GM12878 (cell line): Measurements from ENCODE around the gene BTF3. TPM values are rescaled to one million over a fixed set of nuclear protein-coding genes. Genes with fewer than 3 reads are reported as not detected.

Experiments used
- ATAC-seq: fragments of 200-7000 bp; cut with Tn5 transposase; 3 replicates; pipeline ENCODE4 v1.9.1; 2020; ENCODE audit warnings: mild to moderate bottlenecking, moderate library complexity
- BruUV-seq: library from RNA; stranded (reverse); fragments of 400-500 nt; replicated peaks from 2 replicates; lab custom pipeline; 2021; lab: Mats Ljungman, UMichigan
- CTCF ChIA-PET: fragments of 300-600 bp; sonication (Branson Sonifier 250); formaldehyde crosslinking; extraction: SDS; loops from one replicate; lab custom pipeline; 2021; ENCODE audit warnings: inconsistent platforms; lab: Yijun Ruan, JAX
- POLR2A ChIA-PET: fragments of 350-600 bp; formaldehyde crosslinking; extraction: SDS; loops from one replicate; lab custom pipeline; 2021; ENCODE audit warnings: inconsistent platforms; lab: Charles Lee
- RAD21 ChIA-PET: fragments of 300-600 bp; sonication (Branson Sonifier 250); formaldehyde crosslinking; loops from one replicate; lab custom pipeline; 2023; ENCODE audit warnings: antibody characterized with exemption; ENCODE audit not compliant: unreplicated experiment; lab: Charles Lee
- SMC1A ChIA-PET: fragments of 300-600 bp; sonication (Branson Sonifier 250); formaldehyde crosslinking; loops from one replicate; lab custom pipeline; 2023; ENCODE audit not compliant: unreplicated experiment, uncharacterized antibody; lab: Charles Lee
- DNase-seq: peaks from one replicate; pipeline ENCODE4 v3.0.0-alpha.2; 2011; ENCODE audit warnings: low read depth, low spot score
- FAIRE-seq: peaks from 3 replicates; lab custom pipeline; 2011; peaks lifted over from hg19 to GRCh38; lab: Jason Lieb, UNC
- H2AFZ ChIP-seq: 2 replicates; pipeline ENCODE4 v1.6.0; 2011; ENCODE audit warnings: low read depth, low read length, control low read depth; ENCODE audit not compliant: control insufficient read depth
- H3K27ac ChIP-seq: 2 replicates; pipeline ENCODE4 v1.5.1; 2011; ENCODE audit warnings: control low read depth; ENCODE audit not compliant: control insufficient read depth, insufficient read depth
- H3K27me3 ChIP-seq, 2 experiments: replicated peaks in 1 of 2; 2 replicates each; pipeline versions ENCODE4 v1.6.0 to v1.6.1; 2011; ENCODE audit warnings: low read length in 1 of 2; ENCODE audit not compliant: control insufficient read depth in 2 of 2, insufficient read depth in 2 of 2
- H3K36me3 ChIP-seq, 2 experiments: 2 replicates each; pipeline ENCODE4 v1.5.1; 2011; ENCODE audit warnings: low read length in 1 of 2; ENCODE audit not compliant: control insufficient read depth in 2 of 2, insufficient read depth in 2 of 2
- H3K4me1 ChIP-seq: 2 replicates; pipeline ENCODE4 v1.6.1; 2011; ENCODE audit warnings: mild to moderate bottlenecking, low read length, moderate library complexity, mixed read lengths; ENCODE audit not compliant: control insufficient read depth, insufficient read depth
- H3K4me2 ChIP-seq: 2 replicates; pipeline ENCODE4 v1.6.0; 2011; ENCODE audit warnings: control low read depth; ENCODE audit not compliant: control insufficient read depth, insufficient read depth
- H3K4me3 ChIP-seq: fragments of 200-600 bp; sonication (generic); 2 replicates; pipeline ENCODE4 v1.5.1; 2016
- H3K79me2 ChIP-seq: 2 replicates; pipeline ENCODE4 v1.6.0; 2011; ENCODE audit warnings: low read length; ENCODE audit not compliant: control insufficient read depth, insufficient read depth
- H3K9ac ChIP-seq: 2 replicates; pipeline ENCODE4 v1.8.0; 2011; ENCODE audit warnings: low read length, control low read depth, mixed read lengths; ENCODE audit not compliant: control insufficient read depth, insufficient read depth
- H3K9me3 ChIP-seq: replicated peaks from 3 replicates; pipeline ENCODE4 v1.5.1; 2011; ENCODE audit warnings: mild to moderate bottlenecking, low read length; ENCODE audit not compliant: control insufficient read depth, insufficient read depth
- H4K20me1 ChIP-seq: 2 replicates; pipeline ENCODE4 v1.6.0; 2011; ENCODE audit not compliant: control insufficient read depth, insufficient read depth
- EP300 ChIP-seq, 2 experiments: fragments of 150-350 bp in 1 of 2; IDR thresholded peaks; 2 replicates each; pipeline ENCODE4 v1.6.1; 2011 to 2012; ENCODE audit warnings: low read depth in 2 of 2, low read length in 2 of 2, borderline replicate concordance in 1 of 2, improper control_type of control experiment in 1 of 2, inconsistent platforms in 1 of 2; ENCODE audit not compliant: control insufficient read depth in 1 of 2
- IKZF2 ChIP-seq, 2 experiments: fragments of 450-650 bp; IDR thresholded peaks; 2 replicates each; pipeline ENCODE4 v1.6.1; 2017; ENCODE audit warnings: mild to moderate bottlenecking in 2 of 2, moderate library complexity in 2 of 2
- MTA2 ChIP-seq: fragments of 450-650 bp; IDR thresholded peaks from 2 replicates; pipeline ENCODE4 v1.6.1; 2016; ENCODE audit warnings: low read depth, mild to moderate bottlenecking, moderate library complexity
- SPI1 ChIP-seq: IDR thresholded peaks from 2 replicates; pipeline ENCODE4 v1.6.1; 2011; ENCODE audit warnings: low read depth, mild to moderate bottlenecking, low read length, moderate library complexity, borderline replicate concordance; ENCODE audit not compliant: insufficient read depth
- ZNF622 ChIP-seq: fragments of 450-650 bp; IDR thresholded peaks from 2 replicates; pipeline ENCODE4 v1.6.1; 2017; ENCODE audit warnings: mild to moderate bottlenecking, inconsistent platforms
- WGBS: methylation state at CpG from one replicate; pipeline ENCODE4 v1.1.6; 2016; ENCODE audit warnings: low lambda C conversion rate; ENCODE audit not compliant: insufficient replicate concordance, insufficient coverage; ENCODE audit errors: missing lambda C conversion rate; 5-methylcytosine and 5-hydroxymethylcytosine counted together
- in situ Hi-C: fragments of 300-500 bp; cut with MboI; formaldehyde crosslinking; loops from 9 replicates; pipeline ENCODE4 v1.14.3; 2018; ENCODE audit warnings: mixed read lengths
- intact Hi-C: fragments of 100-400 bp; cut with micrococcal nuclease; formaldehyde crosslinking; loops from one replicate; pipeline ENCODE4 v1.14.2; 2022; ENCODE audit not compliant: unreplicated experiment
- polyA plus RNA-seq, 11 experiments: library from polyadenylated mRNA; depleted of rRNA in 4 of 11; unstranded in 6 of 11; stranded (reverse) in 5 of 11; fragments of >200 nt; fragmentation: Nextera tagmentation in 4 of 11; fragmentation: Illumina TruSeq in 1 of 11; extraction: Ambion mirVana in 4 of 11; extraction: Trizol in 1 of 11; gene quantifications; 1 replicate in 1 of 11; 2 replicates in 10 of 11; pipeline versions ENCODE4 v1.2.1 to v1.2.3, GENCODE V29; 2011 to 2016; ENCODE audit warnings: inconsistent platforms in 2 of 11, missing spikeins in 2 of 11, low read depth in 1 of 11
- total RNA-seq, 4 experiments: library from RNA; depleted of rRNA in 3 of 4; stranded (reverse); fragments of >200 nt in 3 of 4; fragmentation: Illumina TruSeq in 1 of 4; extraction: Trizol in 1 of 4; gene quantifications; 2 replicates each; pipeline versions ENCODE4 v1.2.1 to v1.2.3, GENCODE V29; 2013 to 2021
- TF ChIP-seq, protein P1 (sequence below): fragments of 450-650 bp; formaldehyde crosslinking; IDR thresholded peaks from 2 replicates; pipeline ENCODE4 v1.4.0; 2022; ENCODE audit warnings: mild to moderate bottlenecking, moderate library complexity

Gene BTF3
- total and polyA plus RNA-seq, 10 of the 15 experiments (the other 5 are each of a cell fraction or from before 2014, with no cell fraction given): 492 to 1,650 (median 904) TPM

DNA sequence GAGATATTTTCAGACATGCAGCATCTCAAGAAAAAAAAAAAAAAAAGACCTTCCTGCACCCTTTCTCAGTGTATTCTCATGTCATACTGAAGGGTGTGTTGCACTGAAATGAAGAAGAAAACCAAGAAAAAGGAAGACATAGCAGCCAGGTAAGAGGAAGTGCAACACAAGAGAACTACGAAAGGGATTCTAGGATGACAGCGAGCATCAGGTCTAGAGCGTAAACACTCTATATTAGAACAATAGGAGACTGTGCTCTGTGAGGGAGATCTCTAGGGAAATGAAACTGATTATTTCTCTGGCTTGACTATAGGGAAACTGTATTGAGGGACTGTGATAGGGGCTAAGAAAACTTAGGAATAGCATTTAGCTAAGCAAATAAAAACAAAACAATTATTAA is 30.0 kb downstream of the BTF3 start:
- FAIRE-seq (no peak), ATAC-seq (peak; percentile 86), DNase-seq (no peak)
- Histone ChIP-seq H4K20me1 (no peaks in the 10 kb centered on the region), H3K27ac (no peak overlapping the region), H3K9ac (no peak overlapping the region), H3K79me2 (no peaks in the 10 kb centered on the region), H3K4me3 (no peak overlapping the region), H3K27me3 (no peaks in the 10 kb centered on the region; a peak in 1 of 4 replicates), H3K4me2 (no peak overlapping the region), H3K9me3 (no peaks in the 10 kb centered on the region), H3K36me3 (no peaks in the 10 kb centered on the region), H3K4me1 (no peaks in the 10 kb centered on the region), H2AFZ (no peak overlapping the region)
- no TSS peak for BruUV-seq
- ChIA-PET POLR2A (no interaction called here), RAD21 (interaction anchor here (0.7 kb wide), 1 partner anchor 14 kb away, joined by 3 read pairs; no protein-coding TSS in a partner anchor), CTCF (interaction anchor here (4.1 kb wide), 1 partner anchor 8 kb away, joined by 28 read pairs; no protein-coding TSS in a partner anchor), SMC1A (no interaction called here)
- TF ChIP-seq IKZF2 (IDR thresholded peaks at IDR 0.05) (0 out of 4 replicates have a peak, but pooled peaks of 1 of the 2 experiments have one; percentile 17), ZNF622 (no peak), SPI1 (peak; percentile 78; the same call in 1 of the 2 replicates), EP300 (IDR thresholded peaks at IDR 0.05; ENCODE audit: borderline replicate concordance in 1 of 2, control insufficient read depth in 1 of 2, low read depth in 2 of 2, low read length in 2 of 2) (peak in 1 of 2 experiments; percentile 37; a peak in 1 of 4 replicates), MTA2 (peak; percentile 22; the same call in 1 of the 2 replicates)
- TF ChIP-seq, protein P1, sequence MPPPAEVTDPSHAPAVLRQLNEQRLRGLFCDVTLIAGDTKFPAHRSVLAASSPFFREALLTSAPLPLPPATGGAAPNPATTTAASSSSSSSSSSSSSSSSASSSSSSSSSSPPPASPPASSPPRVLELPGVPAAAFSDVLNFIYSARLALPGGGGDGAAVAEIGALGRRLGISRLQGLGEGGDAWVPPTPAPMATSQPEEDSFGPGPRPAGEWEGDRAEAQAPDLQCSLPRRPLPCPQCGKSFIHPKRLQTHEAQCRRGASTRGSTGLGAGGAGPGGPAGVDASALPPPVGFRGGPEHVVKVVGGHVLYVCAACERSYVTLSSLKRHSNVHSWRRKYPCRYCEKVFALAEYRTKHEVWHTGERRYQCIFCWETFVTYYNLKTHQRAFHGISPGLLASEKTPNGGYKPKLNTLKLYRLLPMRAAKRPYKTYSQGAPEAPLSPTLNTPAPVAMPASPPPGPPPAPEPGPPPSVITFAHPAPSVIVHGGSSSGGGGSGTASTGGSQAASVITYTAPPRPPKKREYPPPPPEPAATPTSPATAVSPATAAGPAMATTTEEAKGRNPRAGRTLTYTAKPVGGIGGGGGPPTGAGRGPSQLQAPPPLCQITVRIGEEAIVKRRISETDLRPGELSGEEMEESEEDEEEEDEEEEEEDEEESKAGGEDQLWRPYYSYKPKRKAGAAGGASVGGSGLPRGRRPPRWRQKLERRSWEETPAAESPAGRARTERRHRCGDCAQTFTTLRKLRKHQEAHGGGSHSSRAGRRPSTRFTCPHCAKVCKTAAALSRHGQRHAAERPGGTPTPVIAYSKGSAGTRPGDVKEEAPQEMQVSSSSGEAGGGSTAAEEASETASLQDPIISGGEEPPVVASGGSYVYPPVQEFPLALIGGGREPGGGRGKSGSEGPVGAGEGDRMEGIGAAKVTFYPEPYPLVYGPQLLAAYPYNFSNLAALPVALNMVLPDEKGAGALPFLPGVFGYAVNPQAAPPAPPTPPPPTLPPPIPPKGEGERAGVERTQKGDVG (CRISPR knock-in tag): no peak
- in situ Hi-C loops (no loop called here), intact Hi-C loops (no loop called here)
- WGBS: 56% methylated on average over 3 of the region's 3 CpGs
